AG04449 (cell line): ENCODE measurements around the gene RNASE8.

ENCODE experiments used
- CTCF ChIA-PET: fragments of 350-600 bp; formaldehyde crosslinking; extraction: SDS; loops from one replicate; lab custom pipeline; 2021; ENCODE audit warnings: antibody characterized with exemption; lab: Yijun Ruan, JAX
- POLR2A ChIA-PET: fragments of 400-600, 350-600 bp; formaldehyde crosslinking; extraction: SDS; loops from one replicate; lab custom pipeline; 2020; ENCODE audit warnings: antibody characterized with exemption, inconsistent platforms; lab: Yijun Ruan, JAX
- DNase-seq: peaks from one replicate; pipeline ENCODE4 v3.0.0-alpha.2; 2010; ENCODE audit warnings: low read depth, low spot score
- H3K4me3 ChIP-seq: 2 replicates; pipeline ENCODE4 v1.5.1; 2011; ENCODE audit warnings: low read depth, mild to moderate bottlenecking, control low read depth, low read length
- CTCF ChIP-seq: IDR thresholded peaks from one replicate; pipeline ENCODE4 v1.5.1; 2011; ENCODE audit warnings: mild to moderate bottlenecking, moderate library complexity, low read length, control low read depth, inconsistent platforms; ENCODE audit not compliant: insufficient read depth; ENCODE audit errors: missing control alignments

The RNASE8 gene

GRCh38 chr14:21091821-21092272 lies 34.2 kb downstream of the RNASE8 start:
- no peak for TF ChIP-seq CTCF
- H3K4me3 ChIP-seq, result no peak overlapping the region
- DNase-seq, result no peak
- CTCF ChIA-PET, result interaction anchor here (0.8 to 7.8 kb wide), 31 partner anchors 11 to 120 kb away, joined by 3 to 325 read pairs (median 9); partner anchors contain the start of genes ARHGEF40, RNASE13, RNASE7 and SLC39A2
- POLR2A ChIA-PET, result interaction anchor here (0.8 to 3.4 kb wide), 3 partner anchors 13 to 77 kb away, joined by 3 to 25 read pairs (median 3); partner anchors contain the start of gene ARHGEF40

- no peak for DNase-seq
- ChIA-PET POLR2A (interaction anchor here (0.8 to 3.4 kb wide), 3 partner anchors 12 to 78 kb away, joined by 3 to 25 read pairs (median 3); partner anchors contain the start of gene ARHGEF40), CTCF (interaction anchor here (0.8 to 7.8 kb wide), 34 partner anchors 12 to 233 kb away, joined by 3 to 325 read pairs (median 9); partner anchors contain the start of genes ARHGEF40, RNASE13, RNASE7 and SLC39A2)
- peak; percentile 100 for TF ChIP-seq CTCF
- no peak overlapping the region for H3K4me3 ChIP-seq
Observed at GRCh38 chr14:21092273-21093011, 34.8 kb downstream of the RNASE8 start.

- no peak overlapping the region for H3K4me3 ChIP-seq
- POLR2A ChIA-PET, result interaction anchor here (0.6 to 3.4 kb wide), 3 partner anchors 11 to 409 kb away, joined by 3 to 25 read pairs (median 4); partner anchors contain the start of gene ARHGEF40
- CTCF ChIA-PET, result interaction anchor here (0.9 to 7.8 kb wide), 30 partner anchors 12 to 234 kb away, joined by 3 to 325 read pairs (median 10); partner anchors contain the start of genes ARHGEF40, RNASE13, RNASE7 and SLC39A2
- DNase-seq, result no peak
- no peak for TF ChIP-seq CTCF
Observed at GRCh38 chr14:21093018-21093417, 35.4 kb downstream of the RNASE8 start.

- POLR2A ChIA-PET, result interaction anchor here (0.6 to 3.4 kb wide), 3 partner anchors 22 to 410 kb away, joined by 3 to 25 read pairs (median 4); partner anchors contain the start of gene ARHGEF40
- H3K4me3 ChIP-seq, result no peak overlapping the region
- DNase-seq, result no peak
- CTCF ChIA-PET, result interaction anchor here (0.9 to 7.8 kb wide), 24 partner anchors 8 to 122 kb away, joined by 3 to 325 read pairs (median 10); partner anchors contain the start of genes ARHGEF40, RNASE13, RNASE7 and SLC39A2
- TF ChIP-seq CTCF, result peak; percentile 31
Observed at GRCh38 chr14:21093769-21094681, 36.4 kb downstream of the RNASE8 start.

GRCh38 chr14:21095430-21096205 lies 38.0 kb downstream of the RNASE8 start:
- TF ChIP-seq CTCF, result no peak
- H3K4me3 ChIP-seq, result no peak overlapping the region
- DNase-seq, result no peak
- CTCF ChIA-PET, result interaction anchor here (0.8 to 7.8 kb wide), 16 partner anchors 10 to 109 kb away, joined by 3 to 325 read pairs (median 5); partner anchors contain the start of genes ARHGEF40, RNASE8 and TMEM253
- POLR2A ChIA-PET, result interaction anchor here (0.6 to 1.5 kb wide), 3 partner anchors 8 to 24 kb away, joined by 3 to 12 read pairs (median 3); partner anchors contain the start of gene ARHGEF40
